ENCODE results near the gene GBX2.

Gene GBX2

GRCh38 chr2:236168110-236169080, at the start of gene GBX2:
Gene GBX2 (minus strand): TSS chr2:236168386. CDS start chr2:236167971, 415 bp downstream.
- no peak for DNase-seq

GRCh38 chr2:236217926-236218325, 49.7 kb upstream of the GBX2 start:
- DNase-seq: no peak

- no peak for DNase-seq
Observed at GRCh38 chr2:236216711-236217110, 48.5 kb upstream of the GBX2 start.

GRCh38 chr2:236215761-236216333, 47.7 kb upstream of the GBX2 start:
- DNase-seq: no peak

GRCh38 chr2:236215196-236215595, 47.0 kb upstream of the GBX2 start:
- no peak for DNase-seq

GRCh38 chr2:236214376-236214995, 46.3 kb upstream of the GBX2 start:
- DNase-seq: no peak

- DNase-seq: no peak
Observed at GRCh38 chr2:236211296-236211695, 43.1 kb upstream of the GBX2 start.

GRCh38 chr2:236210536-236210935, 42.4 kb upstream of the GBX2 start:
- DNase-seq: no peak

GRCh38 chr2:236209996-236210395, 41.8 kb upstream of the GBX2 start:
- DNase-seq: no peak

- no peak for DNase-seq
Observed at GRCh38 chr2:236209535-236209934, 41.3 kb upstream of the GBX2 start.

- no peak for DNase-seq
Observed at GRCh38 chr2:236208019-236208926, 40.1 kb upstream of the GBX2 start.

- no peak for DNase-seq
Observed at GRCh38 chr2:236207472-236207871, 39.3 kb upstream of the GBX2 start.

GRCh38 chr2:236205867-236206645, 37.9 kb upstream of the GBX2 start:
- no peak for DNase-seq

- no peak for DNase-seq
Observed at GRCh38 chr2:236204953-236205352, 36.8 kb upstream of the GBX2 start.

GRCh38 chr2:236200378-236200777, 32.2 kb upstream of the GBX2 start:
- no peak for DNase-seq

- no peak for DNase-seq
Observed at GRCh38 chr2:236196366-236196765, 28.2 kb upstream of the GBX2 start.

GRCh38 chr2:236195726-236196125, 27.5 kb upstream of the GBX2 start:
- no peak for DNase-seq

- no peak for DNase-seq
Observed at GRCh38 chr2:236194786-236195185, 26.6 kb upstream of the GBX2 start.

- no peak for DNase-seq
Observed at GRCh38 chr2:236193026-236193425, 24.8 kb upstream of the GBX2 start.

- no peak for DNase-seq
Observed at GRCh38 chr2:236190674-236191073, 22.5 kb upstream of the GBX2 start.

GRCh38 chr2:236184701-236185100, 16.5 kb upstream of the GBX2 start:
- DNase-seq: no peak
